IPS DF 6.9 (cell line): ENCODE measurements around the gene ROR1.

ENCODE experiments used
- DNase-seq: peaks from one replicate; pipeline ENCODE4 v3.0.0-alpha.2; 2013; ENCODE audit warnings: low read depth, low spot score
- H3K27ac ChIP-seq: one replicate; pipeline ENCODE4 v1.5.1; 2013; ENCODE audit warnings: low read length, control low read depth
- H3K27me3 ChIP-seq: 2 replicates; pipeline ENCODE4 v1.6.1; 2013; ENCODE audit warnings: mild to moderate bottlenecking, low read length; ENCODE audit not compliant: control insufficient read depth, insufficient read depth
- H3K36me3 ChIP-seq: 2 replicates; pipeline ENCODE4 v1.6.1; 2013; ENCODE audit warnings: low read length; ENCODE audit not compliant: control insufficient read depth, insufficient read depth
- H3K4me1 ChIP-seq: 2 replicates; pipeline ENCODE4 v1.6.1; 2013; ENCODE audit warnings: low read length; ENCODE audit not compliant: control insufficient read depth, insufficient read depth
- H3K4me3 ChIP-seq: 2 replicates; pipeline ENCODE4 v1.5.1; 2013; ENCODE audit warnings: mild to moderate bottlenecking, low read length
- H3K9me3 ChIP-seq: 2 replicates; pipeline ENCODE4 v1.6.1; 2013; ENCODE audit warnings: low read length, inconsistent platforms; ENCODE audit not compliant: control insufficient read depth, insufficient read depth
- WGBS: extraction: QIAGEN DNeasy Blood & Tissue Kit; methylation state at CpG from one replicate; pipeline ENCODE4 v1.1.7; 2013; ENCODE audit warnings: mixed read lengths, missing lambda C conversion rate; ENCODE audit not compliant: insufficient read length, insufficient coverage; 5-methylcytosine and 5-hydroxymethylcytosine counted together

The ROR1 gene

DNA sequence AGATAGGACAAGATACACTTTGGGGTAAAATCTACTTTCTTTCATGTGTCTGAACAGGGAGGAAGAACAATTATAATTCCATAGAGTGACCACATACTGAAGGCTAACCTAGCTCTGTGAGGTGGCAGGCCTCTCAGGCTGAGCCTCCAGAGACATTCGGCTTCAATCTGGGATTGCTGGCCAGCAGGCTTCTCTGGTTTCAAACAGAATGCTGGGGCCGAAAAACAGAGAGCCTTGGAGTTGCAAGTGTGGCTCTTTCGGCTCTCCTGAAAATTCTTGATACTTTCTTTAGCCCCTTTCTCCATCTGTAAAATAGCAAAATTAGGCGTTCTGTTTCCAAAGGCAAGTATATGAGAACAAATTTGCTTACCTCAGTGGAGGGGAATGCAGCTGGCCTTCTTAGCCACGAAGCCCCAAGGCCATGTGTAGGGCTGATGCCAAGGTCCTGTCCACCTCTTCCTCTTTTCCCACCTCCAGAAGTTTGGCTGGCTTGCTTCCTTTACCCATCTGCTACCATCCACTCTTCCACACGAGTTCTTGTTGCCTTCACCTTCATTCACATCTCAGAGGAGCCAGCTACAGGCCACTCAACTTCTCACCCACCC lies 399.6 kb downstream of the ROR1 start:
- no peak for DNase-seq
- H3K9me3 ChIP-seq, result no peaks in the 10 kb centered on the region
- 0 out of 2 replicates have a peak, but pooled peaks cover 2% of the 10 kb centered on the region for H3K36me3 ChIP-seq
- no CpG with 5 or more reads among the region's 6 CpGs for WGBS
- H3K4me3 ChIP-seq, result no peak overlapping the region
- no peaks in the 10 kb centered on the region for H3K27me3 ChIP-seq
- H3K27ac ChIP-seq, result no peak overlapping the region
- H3K4me1 ChIP-seq, result no peaks in the 10 kb centered on the region

DNA sequence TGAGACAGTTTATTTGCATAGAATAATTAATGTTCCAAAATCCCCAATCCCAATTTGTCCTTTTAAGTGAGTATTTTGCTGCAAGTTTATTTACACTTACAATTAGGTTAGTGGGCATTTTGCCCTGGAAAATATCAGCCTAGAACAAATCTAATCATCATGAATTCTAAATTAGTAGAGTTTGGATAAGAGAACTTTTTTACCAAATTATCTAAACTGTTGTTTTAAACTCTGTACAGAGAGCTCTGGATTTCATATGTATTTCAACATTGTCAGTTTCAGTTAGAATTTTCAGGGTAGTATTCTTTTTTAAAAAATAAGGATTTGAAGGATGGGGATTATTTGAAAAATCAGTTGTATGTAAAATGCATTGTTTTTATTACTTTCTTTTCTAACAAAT lies 401.8 kb downstream of the ROR1 start:
- H3K27me3 ChIP-seq, result no peaks in the 10 kb centered on the region
- H3K9me3 ChIP-seq, result no peaks in the 10 kb centered on the region
- no peaks in the 10 kb centered on the region for H3K4me1 ChIP-seq
- H3K36me3 ChIP-seq, result no peaks in the 10 kb centered on the region
- H3K4me3 ChIP-seq, result no peak overlapping the region
- DNase-seq, result no peak
- H3K27ac ChIP-seq, result no peak overlapping the region

DNA sequence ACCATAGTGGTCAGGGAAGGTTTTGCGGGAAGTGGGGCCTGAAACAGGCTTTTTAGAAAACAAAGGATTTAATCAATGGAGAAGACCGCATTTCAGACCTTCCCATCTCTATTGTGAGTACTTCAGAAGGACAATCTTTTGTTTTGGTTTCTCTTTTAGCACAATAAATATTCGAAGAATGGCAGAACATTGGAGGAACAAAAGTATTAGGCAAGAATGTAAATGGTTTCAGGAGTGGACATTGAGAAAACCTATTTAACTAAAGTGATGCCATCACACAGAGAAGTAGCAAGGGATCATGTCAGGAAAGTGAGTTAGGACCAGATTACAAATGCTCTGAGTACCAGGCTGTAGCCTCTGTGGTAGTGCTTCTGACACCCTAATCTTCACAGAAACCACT lies 402.8 kb downstream of the ROR1 start:
- no peak for DNase-seq
- WGBS, result no CpG with 5 or more reads among the region's 3 CpGs
- H3K4me3 ChIP-seq, result no peak overlapping the region
- no peaks in the 10 kb centered on the region for H3K4me1 ChIP-seq
- H3K27me3 ChIP-seq, result no peaks in the 10 kb centered on the region
- H3K9me3 ChIP-seq, result no peaks in the 10 kb centered on the region
- H3K36me3 ChIP-seq, result no peaks in the 10 kb centered on the region
- H3K27ac ChIP-seq, result no peak overlapping the region

DNA sequence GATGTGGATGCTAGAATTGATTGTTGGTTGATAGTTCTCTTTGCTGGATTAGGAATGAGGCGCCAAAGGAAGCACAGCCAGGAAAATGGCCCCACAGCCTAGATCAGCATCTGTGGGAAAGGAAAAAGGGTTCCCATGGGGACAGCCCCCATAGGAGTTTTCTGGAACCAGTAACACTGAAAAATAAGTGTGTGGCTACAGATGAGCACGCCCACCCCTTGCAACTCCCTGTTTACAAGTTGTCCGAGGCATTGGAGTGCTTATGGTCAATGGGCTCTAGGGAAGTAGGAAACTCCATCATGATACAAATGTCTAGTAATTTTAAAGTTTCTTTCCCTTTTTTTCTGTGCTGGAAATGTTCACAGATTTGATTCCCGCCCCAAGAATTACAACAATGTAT lies 405.8 kb downstream of the ROR1 start:
- Histone ChIP-seq H3K27me3 (no peaks in the 10 kb centered on the region), H3K4me1 (no peaks in the 10 kb centered on the region), H3K27ac (no peak overlapping the region), H3K9me3 (no peaks in the 10 kb centered on the region), H3K36me3 (no peaks in the 10 kb centered on the region), H3K4me3 (no peak overlapping the region)
- WGBS, result no CpG with 5 or more reads among the region's 4 CpGs
- DNase-seq, result no peak

DNA sequence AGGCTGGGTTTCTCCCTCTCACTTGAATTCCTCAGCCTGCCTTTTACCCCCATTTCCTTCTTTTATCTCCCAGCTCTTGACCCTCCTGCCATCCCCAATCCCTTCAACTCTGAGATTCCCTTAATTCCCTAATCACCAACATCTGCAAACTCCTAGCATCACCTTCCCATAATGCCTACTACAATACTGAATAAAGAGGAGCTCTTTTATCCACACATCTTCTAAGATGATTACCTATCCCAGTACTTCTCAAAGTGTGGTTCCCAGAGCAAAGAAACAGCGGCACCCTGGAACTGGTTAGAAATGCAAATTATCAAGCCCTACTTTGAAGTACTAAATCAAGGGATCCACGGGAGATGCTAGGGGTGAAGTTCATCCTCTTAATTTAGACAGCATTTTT lies 408.4 kb downstream of the ROR1 start:
- Histone ChIP-seq H3K36me3 (no peaks in the 10 kb centered on the region), H3K9me3 (no peaks in the 10 kb centered on the region), H3K27me3 (no peaks in the 10 kb centered on the region), H3K27ac (no peak overlapping the region), H3K4me3 (no peak overlapping the region), H3K4me1 (no peaks in the 10 kb centered on the region)
- WGBS, result no CpG with 5 or more reads among the region's 2 CpGs
- no peak for DNase-seq

DNA sequence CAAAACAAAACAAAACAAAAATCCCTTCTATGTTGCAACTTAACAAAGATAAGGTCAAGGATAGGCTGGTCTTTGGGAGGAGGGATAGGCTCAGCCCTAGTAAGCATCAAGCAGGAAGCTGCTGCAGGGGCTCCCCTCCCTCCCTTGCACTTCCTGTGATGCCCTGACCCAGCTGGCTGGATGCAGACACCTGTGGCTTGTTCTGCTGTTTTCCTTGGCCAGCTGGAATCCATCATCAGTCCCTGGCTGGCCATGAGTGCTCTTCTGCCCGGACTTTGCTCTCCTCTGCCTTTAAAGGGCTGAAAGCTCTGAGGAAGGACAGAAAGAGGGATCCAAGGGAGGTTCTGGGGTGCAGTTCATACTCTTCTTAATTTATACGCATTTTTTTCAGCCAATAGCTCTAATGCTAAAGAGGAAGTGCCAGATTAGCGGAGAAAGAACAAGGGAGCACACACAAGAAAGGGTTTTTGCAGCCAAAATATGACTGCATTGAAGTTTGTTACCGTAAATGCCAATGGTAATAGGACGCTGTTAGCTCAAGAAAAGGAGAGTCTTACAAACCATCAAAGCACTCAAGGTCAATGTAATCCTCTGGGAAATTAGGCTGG lies 409.7 kb downstream of the ROR1 start:
- Histone ChIP-seq H3K36me3 (no peaks in the 10 kb centered on the region), H3K27me3 (no peaks in the 10 kb centered on the region), H3K9me3 (no peaks in the 10 kb centered on the region), H3K4me1 (no peaks in the 10 kb centered on the region), H3K27ac (no peak overlapping the region), H3K4me3 (no peak overlapping the region)
- no peak for DNase-seq
- WGBS, result no CpG with 5 or more reads among the region's 5 CpGs

DNA sequence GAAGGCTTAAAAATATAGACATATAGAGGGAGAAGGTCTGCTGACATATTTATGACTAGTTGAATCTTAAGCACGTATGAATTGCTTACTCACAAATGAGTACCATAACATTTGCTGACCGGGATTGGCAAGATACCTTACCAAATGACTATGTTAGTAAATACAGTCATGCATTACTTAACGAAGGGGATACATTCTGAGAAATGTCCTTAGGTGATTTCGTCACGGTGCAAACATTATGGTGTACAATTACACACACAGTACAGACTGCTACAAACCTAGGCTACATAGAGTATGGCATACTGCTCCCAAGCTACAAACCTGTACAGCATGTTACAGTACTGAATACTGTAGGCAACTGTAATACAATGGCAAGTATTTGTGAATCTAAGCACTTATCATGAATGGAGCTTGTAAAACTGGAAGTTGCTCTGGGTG lies 410.2 kb downstream of the ROR1 start:
- no peaks in the 10 kb centered on the region for H3K36me3 ChIP-seq
- no peaks in the 10 kb centered on the region for H3K4me1 ChIP-seq
- H3K9me3 ChIP-seq, result no peaks in the 10 kb centered on the region
- no CpG with 5 or more reads among the region's 5 CpGs for WGBS
- no peak for DNase-seq
- no peak overlapping the region for H3K4me3 ChIP-seq
- no peaks in the 10 kb centered on the region for H3K27me3 ChIP-seq
- no peak overlapping the region for H3K27ac ChIP-seq

DNA sequence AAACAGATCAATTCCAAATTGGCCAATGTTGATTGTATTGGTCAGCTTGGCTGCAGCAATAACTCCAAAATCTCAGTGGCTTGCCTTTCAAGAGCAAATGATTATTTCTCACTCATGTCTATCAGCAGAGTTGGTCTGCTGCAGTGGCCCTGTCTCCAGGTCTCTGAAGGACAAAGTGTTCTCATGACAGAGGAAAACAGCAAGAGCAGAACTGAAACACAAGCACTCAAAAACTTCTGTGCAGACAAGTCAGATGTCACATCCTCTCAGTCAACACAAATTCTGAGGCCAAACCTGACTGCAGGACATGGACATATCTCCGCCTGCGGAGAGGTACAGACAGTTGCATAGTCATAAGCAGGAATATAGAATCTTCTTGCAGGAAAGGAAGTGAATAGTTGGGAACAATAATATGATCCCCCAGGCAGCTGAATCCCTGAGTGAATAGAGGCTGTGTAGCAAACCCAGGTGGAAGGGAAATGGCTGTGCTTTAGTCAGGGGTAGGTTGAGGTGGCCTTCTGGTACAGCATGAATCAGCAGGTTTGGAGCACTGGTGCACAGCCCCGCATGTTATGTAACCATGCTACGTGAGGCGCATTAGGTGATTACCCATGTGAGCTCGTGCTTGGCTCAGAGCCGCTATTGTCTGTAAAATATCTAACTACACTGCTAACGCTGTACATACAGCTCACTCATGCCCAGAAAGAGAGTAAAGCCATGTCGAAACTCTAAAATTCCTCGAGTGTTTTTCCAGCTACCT lies 412.5 kb downstream of the ROR1 start:
- Histone ChIP-seq H3K4me3 (no peak overlapping the region), H3K27me3 (no peaks in the 10 kb centered on the region), H3K27ac (no peak overlapping the region), H3K36me3 (no peaks in the 10 kb centered on the region), H3K9me3 (no peaks in the 10 kb centered on the region), H3K4me1 (no peaks in the 10 kb centered on the region)
- DNase-seq, result no peak
- WGBS, result no CpG with 5 or more reads among the region's 10 CpGs

DNA sequence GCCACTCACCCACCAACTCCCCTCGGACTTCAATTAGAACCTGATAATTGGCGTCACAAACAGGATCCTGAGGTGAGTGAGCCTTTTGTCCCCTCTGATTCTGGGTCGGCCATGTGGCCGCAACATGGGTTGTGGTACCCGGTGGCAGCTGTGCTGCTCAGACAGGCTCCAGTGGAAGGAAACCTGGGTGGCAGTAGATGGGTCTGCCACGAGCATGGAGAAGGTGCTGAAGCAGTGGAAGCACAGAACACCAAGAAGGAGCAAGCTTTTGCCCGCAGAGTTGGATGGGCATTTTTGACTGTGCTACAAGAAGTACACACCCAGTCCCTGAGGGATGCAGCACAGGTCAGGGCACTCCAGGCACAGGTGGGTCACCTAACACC lies 413.1 kb downstream of the ROR1 start:
- DNase-seq, result no peak
- H3K27ac ChIP-seq, result no peak overlapping the region
- no peaks in the 10 kb centered on the region for H3K36me3 ChIP-seq
- H3K27me3 ChIP-seq, result no peaks in the 10 kb centered on the region
- H3K4me3 ChIP-seq, result no peak overlapping the region
- H3K4me1 ChIP-seq, result no peaks in the 10 kb centered on the region
- no peaks in the 10 kb centered on the region for H3K9me3 ChIP-seq
- no CpG with 5 or more reads among the region's 7 CpGs for WGBS

DNA sequence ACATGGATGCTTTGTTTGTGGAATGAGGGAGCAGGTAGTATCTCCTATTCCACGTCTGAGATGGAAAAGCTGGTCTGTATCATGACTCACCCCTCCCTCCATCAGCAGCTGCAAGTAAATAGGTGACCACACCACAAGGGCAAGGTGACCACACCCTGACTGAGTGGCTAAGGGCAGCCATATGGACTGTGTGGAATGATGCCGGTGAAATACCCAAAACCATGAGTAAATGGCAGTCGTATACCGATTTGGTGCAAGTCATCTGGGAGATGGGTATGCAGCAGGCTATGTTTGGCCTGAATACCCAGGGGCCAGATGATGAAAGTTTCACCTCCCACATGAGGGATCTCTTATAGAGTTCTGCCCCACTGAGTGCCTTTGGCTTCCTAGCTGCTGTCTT lies 413.8 kb downstream of the ROR1 start:
- no peaks in the 10 kb centered on the region for H3K27me3 ChIP-seq
- DNase-seq, result no peak
- no peak overlapping the region for H3K4me3 ChIP-seq
- H3K4me1 ChIP-seq, result no peaks in the 10 kb centered on the region
- no CpG with 5 or more reads among the region's 4 CpGs for WGBS
- no peaks in the 10 kb centered on the region for H3K9me3 ChIP-seq
- H3K27ac ChIP-seq, result no peak overlapping the region
- H3K36me3 ChIP-seq, result no peaks in the 10 kb centered on the region
